ENCODE measurements around the gene SUOX.
"Not testable (repeated sequence)": the region's sequence is repeated elsewhere in the genome, so short reads cannot be mapped to it uniquely, and the experiment has no call there.

SUOX gene

GRCh38 chr12:55978393-55978792 is 18.7 kb upstream of the SUOX start:
- no peak for DNase-seq (ENCODE audit: extremely low read depth, insufficient read length)
- Histone ChIP-seq H3K36me3 (ENCODE audit: control insufficient read depth, insufficient read depth, low read length) (peaks cover 6% of the 10 kb centered on the region), H3K27me3 (replicated peaks; ENCODE audit: control insufficient read depth, insufficient read depth, low read length) (no peaks in the 10 kb centered on the region), H3K4me3 (replicated peaks; ENCODE audit: low read depth, low read length) (no peak overlapping the region)
- TF ChIP-seq CTCF (IDR thresholded peaks at IDR 0.05; ENCODE audit: insufficient read depth, low read length, poor library complexity, severe bottlenecking) = no peak

GRCh38 chr12:55979069-55979468 is 18.0 kb upstream of the SUOX start:
- Histone ChIP-seq H3K4me3 (replicated peaks; ENCODE audit: low read depth, low read length) (no peak overlapping the region), H3K36me3 (ENCODE audit: control insufficient read depth, insufficient read depth, low read length) (peaks cover 6% of the 10 kb centered on the region), H3K27me3 (replicated peaks; ENCODE audit: control insufficient read depth, insufficient read depth, low read length) (no peaks in the 10 kb centered on the region)
- no peak for TF ChIP-seq CTCF (IDR thresholded peaks at IDR 0.05; ENCODE audit: insufficient read depth, low read length, poor library complexity, severe bottlenecking)
- DNase-seq (ENCODE audit: extremely low read depth, insufficient read length) = no peak

GRCh38 chr12:55981882-55982281 is 15.2 kb upstream of the SUOX start:
- DNase-seq (ENCODE audit: extremely low read depth, insufficient read length); H3K4me3 ChIP-seq (replicated peaks; ENCODE audit: low read depth, low read length); H3K36me3 ChIP-seq (ENCODE audit: control insufficient read depth, insufficient read depth, low read length); H3K27me3 ChIP-seq (replicated peaks; ENCODE audit: control insufficient read depth, insufficient read depth, low read length): not testable (repeated sequence)

- H3K4me3 ChIP-seq (replicated peaks; ENCODE audit: low read depth, low read length) = no peak overlapping the region; the same call in 1 of the 2 replicates
- peaks cover 5% of the 10 kb centered on the region for H3K36me3 ChIP-seq (ENCODE audit: control insufficient read depth, insufficient read depth, low read length)
- peak; percentile 51 for DNase-seq (ENCODE audit: extremely low read depth, insufficient read length)
- H3K27me3 ChIP-seq (replicated peaks; ENCODE audit: control insufficient read depth, insufficient read depth, low read length) = no peaks in the 10 kb centered on the region
- no peak for TF ChIP-seq CTCF (IDR thresholded peaks at IDR 0.05; ENCODE audit: insufficient read depth, low read length, poor library complexity, severe bottlenecking)
Observed at GRCh38 chr12:55982319-55982936, 14.6 kb upstream of the SUOX start.

GRCh38 chr12:55983232-55983842 is 13.7 kb upstream of the SUOX start:
- DNase-seq (ENCODE audit: extremely low read depth, insufficient read length) = no peak
- no peak overlapping the region for H3K4me3 ChIP-seq (replicated peaks; ENCODE audit: low read depth, low read length)
- H3K36me3 ChIP-seq (ENCODE audit: control insufficient read depth, insufficient read depth, low read length) = peaks cover 8% of the 10 kb centered on the region
- H3K27me3 ChIP-seq (replicated peaks; ENCODE audit: control insufficient read depth, insufficient read depth, low read length) = no peaks in the 10 kb centered on the region
- no peak for TF ChIP-seq CTCF (IDR thresholded peaks at IDR 0.05; ENCODE audit: insufficient read depth, low read length, poor library complexity, severe bottlenecking)

- Histone ChIP-seq H3K36me3 (ENCODE audit: control insufficient read depth, insufficient read depth, low read length) (peaks cover 10% of the 10 kb centered on the region), H3K27me3 (replicated peaks; ENCODE audit: control insufficient read depth, insufficient read depth, low read length) (no peaks in the 10 kb centered on the region), H3K4me3 (replicated peaks; ENCODE audit: low read depth, low read length) (no peak overlapping the region)
- no peak for DNase-seq (ENCODE audit: extremely low read depth, insufficient read length)
- TF ChIP-seq CTCF (IDR thresholded peaks at IDR 0.05; ENCODE audit: insufficient read depth, low read length, poor library complexity, severe bottlenecking) = no peak
Observed at GRCh38 chr12:55984861-55985260, 12.2 kb upstream of the SUOX start.

All from GM06990 (cell line).